ENCODE results near the gene ANKRD49. TPM values are rescaled to one million over a fixed set of nuclear protein-coding genes. Genes with fewer than 3 reads are reported as not detected.

ANKRD49 gene, protein sequence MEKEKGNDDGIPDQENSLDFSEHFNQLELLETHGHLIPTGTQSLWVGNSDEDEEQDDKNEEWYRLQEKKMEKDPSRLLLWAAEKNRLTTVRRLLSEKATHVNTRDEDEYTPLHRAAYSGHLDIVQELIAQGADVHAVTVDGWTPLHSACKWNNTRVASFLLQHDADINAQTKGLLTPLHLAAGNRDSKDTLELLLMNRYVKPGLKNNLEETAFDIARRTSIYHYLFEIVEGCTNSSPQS
- 12.5 TPM for polyA plus RNA-seq (2013, experiment 1 of 2)
- polyA plus RNA-seq (2013, experiment 2 of 2): 12.5 TPM

DNA sequence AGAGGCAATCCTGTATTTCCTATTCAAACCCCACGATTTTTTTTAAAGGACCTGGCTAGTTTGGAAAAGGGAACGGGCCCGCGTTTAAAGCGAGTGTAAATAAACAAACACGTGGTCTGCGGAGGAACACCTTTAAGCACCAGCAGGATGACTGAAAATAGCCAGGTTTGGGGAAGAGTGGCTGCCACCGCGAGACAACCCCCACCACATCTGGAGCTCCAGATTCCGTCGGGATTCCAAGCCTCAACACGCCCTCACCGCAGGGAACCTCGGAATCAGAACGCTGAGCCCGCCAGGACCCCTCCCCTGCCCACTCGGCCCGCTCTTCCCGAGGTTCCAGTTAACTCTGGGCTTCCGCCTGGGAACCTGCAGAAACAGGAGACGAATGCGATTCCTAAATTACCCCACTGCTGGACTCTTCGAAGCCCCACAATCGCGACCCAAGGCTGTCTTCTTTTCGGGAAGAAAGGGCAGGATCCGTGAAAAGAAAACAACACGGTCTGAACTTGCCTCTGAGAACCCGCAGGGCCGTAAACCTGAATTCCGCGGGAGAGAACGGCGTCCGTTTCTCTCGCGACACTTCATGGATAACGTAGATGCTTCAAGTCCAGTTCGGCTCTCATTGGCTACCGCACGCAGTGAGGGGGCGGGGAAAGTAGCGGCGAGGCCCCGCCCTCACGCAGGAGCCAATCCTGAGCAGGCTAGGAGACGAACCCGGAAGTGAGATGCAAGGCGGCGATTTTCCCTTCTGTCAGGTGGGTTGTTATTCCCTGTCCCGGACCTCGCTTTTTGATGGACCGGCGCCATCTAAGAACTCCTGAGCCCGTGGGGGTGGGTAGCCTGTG, at the start of gene ANKRD49, which contains the start of gene MRE11:
TSS of gene ANKRD49 (plus strand) at position 704 of the 845 bp plus-strand sequence. CDS start 2,710 bp downstream, outside the sequence.
TSS of gene MRE11 (minus strand) at position 564 of the 845 bp plus-strand sequence. CDS start 1,043 bp downstream, outside the sequence.
- 0% methylated on average over 46 to 48 of the region's 55 CpGs for WGBS, 2 experiments (ENCODE audit: insufficient coverage in 2 of 2)
- no peaks in the 10 kb centered on the region for H3K9me3 ChIP-seq (ENCODE audit: control insufficient read depth, low read length)
- H3K27ac ChIP-seq (ENCODE audit: low read depth, low read length, severe bottlenecking): peak within 1 kb of the TSS; percentile 97
- H3K4me3 ChIP-seq (ENCODE audit: extremely low read depth, insufficient read depth, low read length, poor library complexity, severe bottlenecking): peak within 1 kb of the TSS; percentile 75
- H3K36me3 ChIP-seq (ENCODE audit: control insufficient read depth, insufficient read depth, low read length): peaks cover 33% of the 10 kb centered on the region
- no peaks in the 10 kb centered on the region for H3K4me1 ChIP-seq (ENCODE audit: control insufficient read depth, insufficient read depth, low read length, poor library complexity, severe bottlenecking)

DNA sequence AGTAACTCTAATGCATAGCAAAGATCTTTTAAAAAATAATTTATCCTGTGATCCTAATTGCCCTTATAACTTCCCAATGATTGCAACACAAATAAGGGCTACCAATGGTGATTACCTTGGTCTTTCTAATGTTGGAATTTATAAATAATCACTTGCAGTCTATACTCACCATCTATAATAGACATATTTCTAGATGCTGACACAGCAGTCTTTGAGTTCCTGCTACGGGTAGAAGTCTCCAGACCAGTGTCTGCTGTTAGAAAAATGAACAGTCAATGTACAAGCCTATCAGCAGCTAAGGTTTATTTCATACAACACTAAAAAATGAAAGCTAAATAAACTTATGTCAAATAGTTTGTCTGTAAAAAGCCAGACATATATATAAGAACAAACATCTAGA, 48.1 kb upstream of the ANKRD49 start:
- 86 to 100% methylated on average over 1 of the region's 1 CpG for WGBS, 2 experiments (ENCODE audit: insufficient coverage in 2 of 2)
- no peak overlapping the region for H3K27ac ChIP-seq (ENCODE audit: low read depth, low read length, severe bottlenecking)

DNA sequence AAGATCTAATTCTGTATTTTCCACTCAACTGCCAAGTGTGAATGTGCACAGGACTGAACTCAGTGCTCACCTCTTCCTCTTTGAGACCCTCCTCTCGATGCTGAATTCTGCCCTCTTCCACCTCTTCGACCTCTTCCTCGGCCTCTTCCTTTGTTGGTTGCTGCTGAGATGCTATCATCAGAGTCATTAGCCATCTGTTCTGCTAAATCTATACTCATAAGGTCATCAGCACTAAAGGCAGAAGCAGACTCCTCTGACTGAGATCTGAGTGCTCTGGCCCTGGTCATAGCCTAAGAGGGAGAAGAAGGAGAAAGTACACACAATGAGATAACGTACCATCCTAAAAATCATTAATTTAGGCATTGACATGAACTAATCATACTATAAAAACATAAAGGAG, 46.6 kb upstream of the ANKRD49 start:
- Histone ChIP-seq H3K4me1 (ENCODE audit: control insufficient read depth, insufficient read depth, low read length, poor library complexity, severe bottlenecking) (no peaks in the 10 kb centered on the region), H3K27ac (ENCODE audit: low read depth, low read length, severe bottlenecking) (no peak overlapping the region), H3K9me3 (ENCODE audit: control insufficient read depth, low read length) (no peaks in the 10 kb centered on the region), H3K4me3 (ENCODE audit: extremely low read depth, insufficient read depth, low read length, poor library complexity, severe bottlenecking) (no peak overlapping the region), H3K36me3 (ENCODE audit: control insufficient read depth, insufficient read depth, low read length) (peaks cover 27% of the 10 kb centered on the region)
- 96 to 100% methylated on average over 2 to 3 of the region's 4 CpGs for WGBS, 2 experiments (ENCODE audit: insufficient coverage in 2 of 2)

More for the DNA sequence above, 48.1 kb upstream of the ANKRD49 start:
- Histone ChIP-seq H3K9me3 (ENCODE audit: control insufficient read depth, low read length) (no peaks in the 10 kb centered on the region), H3K4me3 (ENCODE audit: extremely low read depth, insufficient read depth, low read length, poor library complexity, severe bottlenecking) (no peak overlapping the region), H3K36me3 (ENCODE audit: control insufficient read depth, insufficient read depth, low read length) (peaks cover 27% of the 10 kb centered on the region), H3K4me1 (ENCODE audit: control insufficient read depth, insufficient read depth, low read length, poor library complexity, severe bottlenecking) (no peaks in the 10 kb centered on the region)

- Histone ChIP-seq H3K27ac (ENCODE audit: low read depth, low read length, severe bottlenecking) (no peak overlapping the region), H3K36me3 (ENCODE audit: control insufficient read depth, insufficient read depth, low read length) (peaks cover 27% of the 10 kb centered on the region), H3K4me1 (ENCODE audit: control insufficient read depth, insufficient read depth, low read length, poor library complexity, severe bottlenecking) (no peaks in the 10 kb centered on the region), H3K9me3 (ENCODE audit: control insufficient read depth, low read length) (no peaks in the 10 kb centered on the region), H3K4me3 (ENCODE audit: extremely low read depth, insufficient read depth, low read length, poor library complexity, severe bottlenecking) (no peak overlapping the region)
- WGBS, 2 experiments (ENCODE audit: insufficient coverage in 2 of 2): 80 to 100% methylated on average over 1 of the region's 1 CpG
Measured at GRCh38 chr11:94449029-94449428, 44.8 kb upstream of the ANKRD49 start.

GRCh38 chr11:94449437-94449836, 44.3 kb upstream of the ANKRD49 start:
- Histone ChIP-seq H3K9me3 (ENCODE audit: control insufficient read depth, low read length) (no peaks in the 10 kb centered on the region), H3K4me1 (ENCODE audit: control insufficient read depth, insufficient read depth, low read length, poor library complexity, severe bottlenecking) (no peaks in the 10 kb centered on the region), H3K27ac (ENCODE audit: low read depth, low read length, severe bottlenecking) (no peak overlapping the region), H3K36me3 (ENCODE audit: control insufficient read depth, insufficient read depth, low read length) (peaks cover 23% of the 10 kb centered on the region), H3K4me3 (ENCODE audit: extremely low read depth, insufficient read depth, low read length, poor library complexity, severe bottlenecking) (no peak overlapping the region)
- 100% methylated on average over 1 to 2 of the region's 2 CpGs for WGBS, 2 experiments (ENCODE audit: insufficient coverage in 2 of 2)

GRCh38 chr11:94450048-94450447, 43.7 kb upstream of the ANKRD49 start:
- Histone ChIP-seq H3K27ac (ENCODE audit: low read depth, low read length, severe bottlenecking) (no peak overlapping the region), H3K9me3 (ENCODE audit: control insufficient read depth, low read length) (no peaks in the 10 kb centered on the region), H3K4me1 (ENCODE audit: control insufficient read depth, insufficient read depth, low read length, poor library complexity, severe bottlenecking) (no peaks in the 10 kb centered on the region), H3K36me3 (ENCODE audit: control insufficient read depth, insufficient read depth, low read length) (peaks cover 19% of the 10 kb centered on the region), H3K4me3 (ENCODE audit: extremely low read depth, insufficient read depth, low read length, poor library complexity, severe bottlenecking) (no peak overlapping the region)
- WGBS, 2 experiments (ENCODE audit: insufficient coverage in 2 of 2): 79% methylated on average over 2 of the region's 3 CpGs; no CpG with 5 or more reads in 1 of the 2 experiments

GRCh38 chr11:94452988-94453387, 40.8 kb upstream of the ANKRD49 start:
- WGBS, 2 experiments (ENCODE audit: insufficient coverage in 2 of 2): no CpG with 5 or more reads among the region's 2 CpGs
- H3K4me3 ChIP-seq (ENCODE audit: extremely low read depth, insufficient read depth, low read length, poor library complexity, severe bottlenecking): no peak overlapping the region

DNA sequence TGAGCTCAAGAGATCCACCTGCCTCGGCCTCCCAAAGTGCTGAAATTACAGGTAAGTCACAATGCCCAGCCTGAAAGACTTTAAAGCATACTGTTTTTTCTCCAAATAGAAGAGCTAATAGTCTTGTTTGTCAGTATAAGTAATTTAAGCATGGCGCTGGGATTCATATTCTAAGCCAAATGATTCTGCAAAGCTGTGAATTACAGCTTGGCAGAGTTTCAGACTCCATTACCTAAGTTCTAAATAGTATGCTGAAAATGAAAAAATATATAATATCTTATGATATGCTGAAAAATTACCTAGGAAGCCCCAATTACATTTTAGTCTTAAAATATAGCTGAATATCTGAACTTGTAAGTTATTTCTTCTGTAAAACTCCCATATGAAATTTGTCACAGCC, 39.5 kb upstream of the ANKRD49 start:
- H3K36me3 ChIP-seq (ENCODE audit: control insufficient read depth, insufficient read depth, low read length): peaks cover 15% of the 10 kb centered on the region
- H3K9me3 ChIP-seq (ENCODE audit: control insufficient read depth, low read length): no peaks in the 10 kb centered on the region
- no peak overlapping the region for H3K27ac ChIP-seq (ENCODE audit: low read depth, low read length, severe bottlenecking)
- no peak overlapping the region for H3K4me3 ChIP-seq (ENCODE audit: extremely low read depth, insufficient read depth, low read length, poor library complexity, severe bottlenecking)
- H3K4me1 ChIP-seq (ENCODE audit: control insufficient read depth, insufficient read depth, low read length, poor library complexity, severe bottlenecking): no peaks in the 10 kb centered on the region
- WGBS, 2 experiments (ENCODE audit: insufficient coverage in 2 of 2): 86% methylated on average over 1 of the region's 2 CpGs; no CpG with 5 or more reads in 1 of the 2 experiments

More at GRCh38 chr11:94452988-94453387, 40.8 kb upstream of the ANKRD49 start:
- H3K9me3 ChIP-seq (ENCODE audit: control insufficient read depth, low read length): no peaks in the 10 kb centered on the region
- H3K36me3 ChIP-seq (ENCODE audit: control insufficient read depth, insufficient read depth, low read length): peaks cover 15% of the 10 kb centered on the region
- H3K4me1 ChIP-seq (ENCODE audit: control insufficient read depth, insufficient read depth, low read length, poor library complexity, severe bottlenecking): no peaks in the 10 kb centered on the region
- no peak overlapping the region for H3K27ac ChIP-seq (ENCODE audit: low read depth, low read length, severe bottlenecking)

DNA sequence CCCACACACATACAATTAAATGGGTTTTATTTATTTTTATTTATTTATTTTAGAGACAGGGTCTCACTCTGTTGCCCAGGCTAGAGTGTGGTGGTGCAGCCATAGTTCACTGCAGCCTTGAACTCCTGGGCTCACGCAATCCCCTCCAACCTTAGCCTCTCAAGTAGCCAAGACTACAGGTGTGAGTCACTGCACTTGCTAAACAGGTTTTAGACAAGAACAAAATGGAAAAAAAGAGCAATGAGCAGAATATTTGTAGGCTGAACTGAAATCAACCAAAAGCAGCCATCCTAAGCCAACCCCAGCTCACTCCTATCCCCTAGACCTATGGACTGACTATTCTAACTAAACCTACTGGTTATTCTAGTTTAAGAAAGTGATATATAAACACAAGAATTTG, 37.9 kb upstream of the ANKRD49 start:
- no peaks in the 10 kb centered on the region for H3K4me1 ChIP-seq (ENCODE audit: control insufficient read depth, insufficient read depth, low read length, poor library complexity, severe bottlenecking)
- 100% methylated on average over 1 of the region's 1 CpG; no CpG with 5 or more reads in 1 of the 2 experiments for WGBS, 2 experiments (ENCODE audit: insufficient coverage in 2 of 2)
- H3K27ac ChIP-seq (ENCODE audit: low read depth, low read length, severe bottlenecking): no peak overlapping the region
- H3K9me3 ChIP-seq (ENCODE audit: control insufficient read depth, low read length): no peaks in the 10 kb centered on the region
- H3K36me3 ChIP-seq (ENCODE audit: control insufficient read depth, insufficient read depth, low read length): peaks cover 24% of the 10 kb centered on the region
- no peak overlapping the region for H3K4me3 ChIP-seq (ENCODE audit: extremely low read depth, insufficient read depth, low read length, poor library complexity, severe bottlenecking)

- Histone ChIP-seq H3K9me3 (ENCODE audit: control insufficient read depth, low read length) (no peaks in the 10 kb centered on the region), H3K27ac (ENCODE audit: low read depth, low read length, severe bottlenecking) (peak overlapping the region; percentile 26), H3K4me1 (ENCODE audit: control insufficient read depth, insufficient read depth, low read length, poor library complexity, severe bottlenecking) (no peaks in the 10 kb centered on the region), H3K4me3 (ENCODE audit: extremely low read depth, insufficient read depth, low read length, poor library complexity, severe bottlenecking) (no peak overlapping the region), H3K36me3 (ENCODE audit: control insufficient read depth, insufficient read depth, low read length) (peaks cover 27% of the 10 kb centered on the region)
- WGBS, 2 experiments (ENCODE audit: insufficient coverage in 2 of 2): 89 to 90% methylated on average over 2 to 3 of the region's 4 CpGs
Measured at GRCh38 chr11:94457118-94458029, 36.4 kb upstream of the ANKRD49 start.
